Measurements from ENCODE around the gene NFAM1.
A peak's percentile ranks its signal among the peaks of the same experiment; 100 is the strongest.

NFAM1 gene

DNA sequence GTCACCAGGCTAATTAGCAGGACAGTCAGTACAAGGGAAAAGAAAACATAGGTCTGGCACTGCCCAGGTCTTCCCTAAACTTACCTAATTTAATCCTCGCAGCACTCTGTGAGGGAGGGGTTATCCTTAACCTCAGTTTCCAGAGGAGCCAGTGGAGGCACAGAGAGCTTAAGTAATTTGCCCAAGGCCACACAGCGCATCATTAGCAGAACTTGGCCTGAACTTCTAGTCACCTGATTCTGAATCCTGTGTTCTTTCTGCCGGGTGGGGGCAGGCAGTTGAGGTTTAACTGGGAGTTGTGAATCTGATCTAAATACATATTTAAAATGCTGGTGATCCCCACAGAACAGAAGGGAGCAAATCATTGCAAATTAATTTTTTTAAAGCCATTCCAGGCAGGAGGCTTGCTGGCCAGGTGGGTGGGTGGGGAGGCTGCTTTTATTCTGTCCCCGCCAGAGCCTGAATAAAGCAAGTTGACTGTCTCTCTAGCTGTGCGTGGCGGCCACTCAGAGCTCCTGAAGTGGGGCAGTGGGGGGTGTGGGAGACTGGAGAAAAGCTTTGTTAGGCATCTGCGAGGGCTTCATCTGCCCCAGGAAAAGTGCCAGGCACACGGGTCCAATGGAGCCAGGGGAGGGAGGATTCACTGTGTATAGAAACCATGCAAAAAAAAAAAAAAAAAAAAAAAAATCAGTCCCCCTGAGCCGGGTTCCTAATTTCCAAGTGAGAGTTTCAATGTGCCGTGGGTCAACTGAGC is 66.1 kb downstream of the NFAM1 start:
- DNase-seq = peak in 1 of 10 donors; percentile 64

DNA sequence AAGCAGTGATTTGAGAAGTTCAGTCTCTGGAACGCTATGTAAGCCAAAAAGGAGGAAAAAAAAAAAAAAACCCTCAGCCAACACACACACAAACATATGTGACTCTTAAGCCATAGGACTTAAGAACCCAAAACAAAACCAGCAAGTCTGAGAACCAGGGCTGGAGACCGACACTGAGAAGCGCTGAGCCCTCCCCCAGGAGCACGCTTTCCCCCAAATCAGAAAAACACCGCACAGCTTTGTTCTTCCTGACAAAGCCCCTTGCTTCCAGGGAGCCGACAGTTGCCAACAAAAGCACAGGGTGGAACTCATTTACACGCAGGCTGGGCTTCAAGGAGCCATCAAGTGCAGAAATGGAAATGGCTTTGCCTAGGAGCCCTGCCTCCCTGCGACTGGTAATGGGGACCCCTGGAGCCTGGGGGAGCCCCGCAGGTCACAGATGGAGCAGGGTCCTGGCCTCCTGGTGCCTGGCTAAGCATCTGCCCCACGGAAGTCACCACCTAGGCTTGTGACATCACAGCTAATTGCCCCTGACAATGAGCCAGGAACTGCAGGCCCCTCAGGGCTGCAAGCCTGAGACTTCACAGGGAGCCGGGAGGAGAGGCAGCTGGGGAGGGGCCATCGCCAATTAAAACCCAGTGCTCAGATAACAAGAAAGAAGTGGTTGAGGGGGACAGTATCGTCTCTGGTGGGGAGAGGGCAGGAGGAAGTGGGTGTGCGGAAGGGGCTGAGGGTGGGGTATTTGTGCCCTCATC is 66.9 kb downstream of the NFAM1 start:
- intact Hi-C loops (cut with DNase I) = loop anchor here (5.0 to 10.0 kb wide), 2 partner anchors 67 to 70 kb away; partner anchors contain the start of gene NFAM1
- peak in 1 of 10 donors; percentile 82 for DNase-seq

More for the DNA sequence above, 66.1 kb downstream of the NFAM1 start:
- intact Hi-C loops (cut with DNase I) = loop anchor here (2.0 to 10.0 kb wide), 3 partner anchors 19 to 71 kb away; partner anchors contain the start of gene NFAM1

DNA sequence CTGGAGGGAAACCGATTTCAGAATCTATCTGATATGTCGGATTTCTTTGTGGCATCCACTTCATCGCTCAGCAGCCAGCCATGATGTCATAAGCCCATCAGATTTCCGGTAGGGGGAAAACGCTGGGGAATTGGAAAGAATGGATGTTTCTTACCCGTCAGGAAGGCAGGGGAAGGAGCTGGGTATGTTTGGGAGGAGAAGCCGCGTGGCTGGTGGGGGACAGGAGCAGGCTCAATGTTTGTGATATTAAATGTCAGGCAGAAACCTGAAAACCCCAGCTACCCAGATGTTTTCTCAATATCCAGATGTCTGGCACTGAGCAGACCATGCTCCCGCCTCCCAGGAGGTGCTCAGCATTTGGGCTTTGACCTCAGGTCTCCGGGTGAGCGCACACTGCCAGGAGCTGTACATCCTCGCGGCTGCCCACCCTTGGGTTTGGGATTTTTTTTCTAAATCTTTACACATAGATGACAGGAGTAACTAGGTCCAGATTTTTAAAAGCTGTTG is 67.5 kb downstream of the NFAM1 start:
- intact Hi-C loops (cut with DNase I) = loop anchor here (5.0 to 10.0 kb wide), 2 partner anchors 68 to 70 kb away; partner anchors contain the start of gene NFAM1

DNA sequence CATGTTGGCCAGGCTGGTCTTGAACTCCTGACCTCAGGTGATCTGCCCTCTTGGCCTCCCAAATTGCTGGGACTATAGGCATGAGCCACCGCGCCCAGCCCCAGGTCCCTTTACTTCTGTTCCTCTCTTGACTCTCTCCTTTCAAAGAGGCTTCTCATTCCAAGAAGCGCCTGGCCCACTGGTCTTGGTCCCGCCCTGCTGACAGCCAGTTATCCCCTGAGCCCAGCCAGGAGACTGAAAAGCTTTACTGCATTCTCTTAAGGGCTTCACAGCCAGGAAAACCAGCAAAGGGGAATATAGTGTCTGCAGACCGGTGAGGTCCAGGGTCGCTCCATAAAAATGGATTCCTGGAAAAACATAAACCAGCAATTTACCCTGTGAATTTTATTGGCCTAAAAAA is 68.3 kb downstream of the NFAM1 start:
- intact Hi-C loops (cut with DNase I) = loop anchor here (10.0 kb wide), 1 partner anchor 69 kb away; no protein-coding TSS in a partner anchor
- DNase-seq = no peak

More for the DNA sequence above, 67.5 kb downstream of the NFAM1 start:
- no peak for DNase-seq

DNA sequence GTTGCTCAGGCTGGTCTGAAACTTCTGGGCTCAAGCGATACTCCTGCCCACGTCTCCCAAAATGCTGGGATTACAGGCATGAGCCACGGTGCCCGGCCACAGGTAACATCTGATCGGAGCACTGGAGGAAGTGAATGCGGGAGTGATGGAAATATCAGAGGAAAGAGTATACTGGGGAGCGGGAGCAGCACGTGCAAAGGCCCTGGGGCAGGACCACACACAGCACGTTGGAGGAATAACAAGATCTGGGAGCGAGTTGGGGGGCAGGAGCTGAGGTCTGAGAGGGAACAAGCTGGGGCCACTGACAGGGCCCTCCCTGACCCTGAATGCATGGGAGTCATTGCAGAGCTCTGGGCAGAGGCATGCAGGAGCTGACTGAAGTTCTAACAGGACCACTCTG is 70.7 kb downstream of the NFAM1 start:
- no peak for DNase-seq
- intact Hi-C loops (cut with DNase I) = loop anchor here (10.0 kb wide), 1 partner anchor 67 kb away; no protein-coding TSS in a partner anchor

DNA sequence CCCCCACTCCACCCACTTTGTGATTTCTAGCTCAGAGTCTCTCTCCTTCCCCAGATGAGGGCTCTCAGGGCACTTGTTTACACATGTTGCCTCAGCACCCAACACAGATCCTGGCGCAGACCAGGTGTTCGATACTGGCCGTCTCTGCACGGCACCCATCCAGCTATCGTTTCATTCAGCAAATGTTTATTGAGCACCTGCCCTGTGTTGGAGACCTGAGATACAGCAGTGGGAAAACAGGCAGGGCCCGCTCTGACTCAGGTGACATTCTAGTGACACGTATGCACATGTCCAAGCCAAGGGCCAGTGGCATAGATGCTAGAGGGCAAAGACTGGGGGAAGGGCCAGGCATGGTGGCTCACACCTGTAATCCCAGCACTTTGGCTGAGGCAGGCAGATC is 71.9 kb downstream of the NFAM1 start:
- DNase-seq = peak in 1 of 10 donors; percentile 60
- intact Hi-C loops (cut with DNase I) = loop anchor here (10.0 kb wide), 1 partner anchor 66 kb away; no protein-coding TSS in a partner anchor

DNA sequence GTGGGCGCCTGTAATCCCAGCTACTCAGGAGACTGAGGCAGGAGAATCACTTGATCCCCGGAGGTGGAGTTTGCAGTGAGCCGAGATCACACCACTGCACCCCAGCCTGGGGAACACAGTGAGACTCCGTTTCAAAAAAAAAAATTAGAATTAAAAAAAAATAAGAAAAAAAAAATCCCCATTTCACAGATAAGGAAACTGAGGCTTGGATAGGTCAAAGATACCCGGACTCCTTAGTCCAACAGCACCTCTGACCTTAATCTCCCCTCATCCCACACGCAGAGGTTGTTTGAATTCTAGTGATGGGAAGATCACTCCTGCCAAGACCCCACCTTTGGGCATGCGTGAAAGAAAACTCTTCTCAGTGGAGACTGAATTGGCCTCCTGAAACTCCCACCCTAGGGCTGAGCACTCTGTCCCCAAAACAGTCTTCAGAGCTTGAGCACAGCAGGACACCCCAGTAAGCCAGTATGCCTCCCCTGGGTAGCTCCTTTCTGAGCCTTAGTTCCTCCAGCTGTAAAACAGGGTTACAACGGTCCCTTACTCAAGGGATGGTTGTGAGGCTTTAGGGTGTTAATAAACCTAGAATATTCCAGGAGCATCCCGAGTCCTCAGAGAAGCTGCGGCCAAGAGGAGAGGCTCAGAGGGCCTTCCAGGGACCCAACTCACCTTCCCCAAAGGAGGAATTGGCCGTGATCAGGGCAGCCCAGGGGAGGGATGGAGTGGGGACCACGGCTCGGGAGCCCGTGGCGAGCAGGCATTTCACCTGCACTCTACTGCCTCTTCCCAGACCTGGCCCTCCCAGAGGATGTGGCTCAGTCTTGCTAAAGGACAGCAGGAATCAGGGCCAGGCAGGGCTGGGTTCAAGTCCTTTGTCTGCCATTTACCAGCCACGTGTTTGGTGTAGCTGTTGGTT is 73.3 kb downstream of the NFAM1 start:
- intact Hi-C loops (cut with DNase I) = no loop called here
- DNase-seq = no peak

DNA sequence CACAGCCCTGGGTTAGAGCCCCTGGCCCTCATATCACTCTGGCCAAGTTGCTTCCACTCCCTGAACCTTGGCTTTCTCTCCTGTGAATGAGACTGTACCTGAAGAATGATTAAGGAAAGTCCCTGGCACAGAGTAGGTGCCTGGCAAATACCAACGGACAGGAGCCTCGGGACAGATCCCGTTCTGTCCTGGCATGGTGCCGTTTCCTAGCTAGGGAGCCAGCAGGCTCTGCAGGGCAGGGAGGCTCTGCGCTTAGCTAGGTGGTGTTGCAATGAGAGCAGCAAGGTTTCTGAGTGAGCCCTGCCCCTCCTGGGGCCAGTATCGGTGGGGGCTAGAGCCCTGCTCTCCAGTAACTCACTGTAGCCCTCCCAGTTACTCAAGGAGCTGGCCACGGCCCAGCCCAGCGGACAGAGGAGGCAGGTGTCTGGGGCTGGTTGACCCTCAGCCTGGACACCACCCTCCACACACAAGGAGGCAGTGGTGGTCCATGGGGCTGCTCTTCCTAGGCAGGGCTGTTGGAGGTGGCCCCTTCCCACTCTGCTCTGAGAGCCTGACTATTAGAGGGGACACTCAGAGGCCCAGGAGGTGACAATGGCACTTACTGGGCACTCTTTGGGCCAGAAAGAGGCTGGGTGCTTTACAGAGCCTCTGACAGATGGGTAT is 74.4 kb downstream of the NFAM1 start:
- intact Hi-C loops (cut with DNase I) = no loop called here
- no peak for DNase-seq

DNA sequence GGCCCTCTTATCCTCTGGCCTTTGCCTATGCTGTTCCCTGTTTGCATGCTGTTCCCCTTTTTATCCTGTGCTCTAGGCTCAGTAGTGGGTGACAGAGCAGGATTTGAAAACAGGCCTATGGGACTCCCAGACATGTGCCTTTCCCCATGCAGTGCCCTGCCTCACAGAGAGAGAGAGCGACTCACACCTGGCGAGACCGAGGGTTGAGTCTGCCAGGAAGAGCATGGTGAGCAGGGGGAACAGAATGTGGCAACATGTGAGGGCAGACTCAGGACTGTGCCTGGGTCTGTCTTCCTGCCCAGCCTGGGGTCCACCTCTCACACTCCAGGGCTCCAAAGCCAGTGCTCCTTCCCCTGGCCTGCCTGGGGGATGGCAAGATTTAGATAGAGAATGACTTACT is 75.0 kb downstream of the NFAM1 start:
- no peak for DNase-seq
- intact Hi-C loops (cut with DNase I) = no loop called here

DNA sequence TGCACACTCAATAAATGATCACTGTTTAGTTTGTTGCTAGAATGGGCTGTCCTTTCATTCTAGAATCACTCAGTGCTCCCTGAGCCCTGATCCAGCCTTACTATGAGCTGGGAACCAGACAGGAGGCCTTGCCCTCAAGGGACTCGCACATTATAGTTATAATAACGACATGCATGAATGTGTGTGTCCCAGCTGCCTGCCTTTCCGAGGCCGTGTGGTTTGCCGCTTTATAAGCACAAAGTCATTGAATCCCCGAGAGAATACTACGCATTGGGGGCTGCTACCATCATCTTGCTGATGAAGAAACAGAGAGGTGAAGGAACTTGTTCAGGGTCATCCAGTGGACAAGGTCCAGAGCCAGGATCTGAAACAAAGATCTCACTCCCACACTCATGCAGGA is 75.7 kb downstream of the NFAM1 start:
- DNase-seq = no peak
- intact Hi-C loops (cut with DNase I) = no loop called here

DNA sequence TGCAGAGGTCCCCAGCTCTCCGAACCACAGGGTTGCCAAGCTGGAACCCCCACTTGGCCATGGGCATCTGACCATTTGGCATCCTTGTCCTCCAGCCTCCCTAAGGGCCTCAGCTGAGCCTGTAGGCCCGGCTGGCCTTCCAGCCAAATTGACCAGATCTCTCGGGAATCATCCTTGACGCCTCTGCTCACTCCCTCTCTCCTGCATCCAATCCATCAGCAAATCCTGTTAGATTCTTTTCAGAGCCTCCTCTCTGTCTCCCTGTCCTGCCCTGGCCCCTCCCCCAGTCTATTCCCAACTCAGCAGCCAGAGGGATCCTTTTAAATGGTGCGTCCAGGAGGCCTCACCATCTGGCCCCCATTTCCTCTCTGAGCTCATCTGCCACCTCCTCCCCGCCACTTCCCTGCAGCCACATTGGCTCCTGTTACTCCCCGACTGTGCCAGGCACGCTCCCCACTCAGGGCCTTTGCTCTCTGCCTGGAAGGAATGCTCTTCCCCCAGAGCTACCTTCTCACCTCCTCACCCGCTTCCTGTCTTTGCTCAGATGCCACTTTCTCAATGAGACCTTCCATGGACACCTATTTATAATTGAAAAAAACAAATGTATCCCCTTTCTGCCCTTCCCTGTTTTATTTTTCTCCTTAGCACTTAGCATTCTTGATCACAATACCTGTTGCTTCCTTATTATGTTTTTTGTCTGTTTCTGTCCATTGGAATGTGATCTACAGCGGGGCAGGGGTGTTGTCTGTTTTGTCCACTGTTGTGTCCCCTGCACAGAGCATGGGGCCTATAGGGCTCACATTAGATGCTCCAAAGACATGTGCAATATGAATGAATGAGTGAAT is 78.1 kb downstream of the NFAM1 start:
- intact Hi-C loops (cut with DNase I) = no loop called here
- DNase-seq = no peak

DNA sequence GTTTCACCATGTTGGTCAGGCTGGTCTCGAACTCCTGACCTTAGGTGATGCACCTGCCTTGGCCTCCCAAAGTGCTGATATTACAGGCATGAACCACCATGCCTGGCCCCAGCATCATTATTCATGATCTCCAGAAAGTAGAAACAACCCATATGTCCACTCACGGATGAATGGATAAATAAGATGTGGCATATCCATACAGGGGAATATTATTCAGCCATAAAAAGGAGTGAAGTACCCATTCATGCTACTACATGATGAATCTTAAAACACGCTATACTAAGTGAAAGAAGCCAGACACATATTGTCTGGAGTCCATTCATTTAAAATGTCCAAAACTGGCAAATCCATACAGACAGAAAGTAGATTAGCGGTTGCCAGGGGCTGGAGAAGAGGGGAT is 81.8 kb downstream of the NFAM1 start:
- intact Hi-C loops (cut with DNase I) = no loop called here
- no peak for DNase-seq

DNA sequence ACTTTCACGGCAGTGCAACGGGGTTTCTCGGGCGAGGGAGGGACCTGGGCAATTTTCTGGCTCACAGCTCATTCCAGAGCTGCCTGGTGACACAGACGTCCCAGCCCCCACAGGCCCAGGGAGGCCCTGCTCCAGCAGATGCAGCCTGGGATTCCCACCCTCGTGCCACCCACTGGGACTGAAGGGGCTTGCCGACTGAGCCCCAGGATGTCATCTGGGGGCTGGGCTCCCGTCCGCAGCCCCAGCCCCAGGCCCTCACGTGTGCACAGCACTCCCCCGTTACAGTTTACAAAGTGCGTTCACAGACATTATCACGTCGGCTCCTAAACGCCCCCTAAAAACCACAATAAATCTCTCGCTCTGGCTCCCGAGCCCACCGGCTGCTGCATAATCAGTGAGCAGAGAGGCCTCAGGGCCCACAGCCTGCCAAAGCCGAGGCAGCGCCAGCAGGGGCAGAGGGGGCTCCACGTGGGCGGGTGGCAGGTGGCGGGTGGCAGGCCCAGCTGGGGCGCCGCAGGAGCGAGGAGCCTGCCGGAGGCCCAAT is 84.8 kb downstream of the NFAM1 start:
- peak in 1 of 10 donors; percentile 79 for DNase-seq
- intact Hi-C loops (cut with DNase I) = loop anchor here (2.0 kb wide), 1 partner anchor 19 kb away; no protein-coding TSS in a partner anchor

DNA sequence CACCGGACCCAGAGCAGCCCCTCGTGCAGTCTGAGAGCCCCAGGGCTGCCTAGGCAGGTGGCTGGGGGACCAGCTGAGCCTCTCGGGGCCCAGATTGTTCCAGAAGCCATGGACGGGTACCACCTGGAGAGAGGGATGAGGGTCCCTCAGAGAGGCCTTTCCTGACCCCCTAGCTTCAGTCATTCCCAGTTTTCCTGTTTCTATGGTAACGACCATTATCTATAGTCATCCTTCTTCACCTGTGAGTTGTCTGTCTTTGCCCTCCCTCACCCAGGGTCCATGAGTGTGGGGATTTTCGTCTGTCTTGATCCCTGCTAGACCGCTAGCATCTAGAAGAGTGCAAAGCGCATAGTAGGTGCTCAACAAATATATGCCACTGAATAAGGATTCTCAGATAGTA is 85.5 kb downstream of the NFAM1 start:
- no peak for DNase-seq
- intact Hi-C loops (cut with DNase I) = loop anchor here (2.0 kb wide), 1 partner anchor 20 kb away; no protein-coding TSS in a partner anchor

DNA sequence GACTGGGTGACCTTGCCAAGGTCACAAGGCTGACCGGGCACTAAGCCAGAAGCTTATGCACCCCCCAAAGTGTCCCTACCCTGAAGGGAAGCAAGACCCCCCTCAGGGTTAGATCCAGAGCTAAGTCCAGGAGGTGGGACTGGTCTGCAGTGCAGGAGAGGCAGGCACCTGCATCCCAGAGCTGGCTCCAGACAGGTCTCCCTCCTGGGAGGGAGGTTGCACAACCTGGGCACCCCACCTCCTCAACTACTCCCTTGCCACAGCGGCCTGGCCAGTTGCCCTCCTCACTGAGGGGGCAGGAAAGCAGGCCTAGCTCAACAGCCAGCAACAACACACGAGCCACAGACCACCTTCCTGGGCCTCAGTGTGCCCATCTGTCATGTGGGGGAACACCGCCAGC is 86.7 kb downstream of the NFAM1 start:
- intact Hi-C loops (cut with DNase I) = no loop called here
- no peak for DNase-seq

DNA sequence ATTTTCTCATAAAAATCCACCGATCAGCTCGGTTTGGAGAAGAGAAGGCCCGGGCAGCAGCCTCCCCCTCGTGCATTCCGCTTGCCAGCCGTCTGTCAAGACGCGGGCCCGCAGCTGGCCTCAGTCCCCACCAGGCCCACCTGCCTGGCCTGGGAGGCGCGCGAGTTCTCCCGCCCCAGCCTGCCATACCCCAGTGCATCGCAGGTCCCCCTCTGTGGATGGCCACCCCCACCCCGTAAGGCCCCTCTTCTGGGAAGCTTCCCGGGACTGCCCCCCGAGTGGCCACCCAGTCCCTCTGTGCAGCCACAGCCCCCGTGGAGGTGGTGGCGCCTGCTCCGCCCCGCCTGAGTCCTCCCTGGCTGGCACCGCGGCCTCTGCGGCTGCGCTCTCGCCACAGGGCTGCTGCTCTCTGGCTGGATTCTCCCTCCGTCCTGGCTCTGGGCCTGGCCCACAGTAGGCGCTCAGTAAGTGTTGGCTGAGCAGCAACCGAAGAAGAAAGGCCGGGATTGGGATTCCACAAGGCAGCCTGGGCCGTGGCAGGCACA is 87.8 kb downstream of the NFAM1 start:
- peak; percentile 82 to 98 (median 89) for DNase-seq
- intact Hi-C loops (cut with DNase I) = no loop called here

DNA sequence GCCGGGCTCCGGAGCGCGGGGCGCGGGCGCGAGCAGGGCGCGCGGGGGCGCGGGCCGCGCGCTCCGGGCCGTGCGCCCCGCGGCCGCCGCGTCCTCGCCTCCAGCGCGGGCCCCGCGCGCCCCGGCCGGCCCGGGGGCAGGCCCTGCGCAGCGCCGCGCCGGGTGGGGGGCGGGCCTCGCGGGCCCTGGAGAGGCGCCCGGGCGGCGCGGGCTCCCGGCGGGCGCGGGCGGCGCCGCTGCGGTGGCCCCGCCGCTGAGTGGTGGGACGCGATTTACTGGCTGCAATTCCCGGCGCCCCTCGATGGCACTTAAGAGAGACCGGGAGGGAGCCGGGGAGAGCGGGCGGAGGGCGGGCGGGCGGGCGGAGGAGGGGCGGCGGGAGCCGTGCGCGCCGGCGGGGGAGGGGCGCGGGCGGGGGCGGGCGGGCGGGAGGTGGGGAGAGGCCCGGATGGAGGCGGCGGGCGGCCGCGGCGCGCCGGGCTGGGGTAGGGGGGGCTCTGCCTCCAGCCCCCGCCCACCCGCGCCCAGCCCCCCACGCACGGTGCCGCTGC is 88.6 kb downstream of the NFAM1 start:
- DNase-seq = peak in 1 of 10 donors; percentile 60
- intact Hi-C loops (cut with DNase I) = no loop called here

DNA sequence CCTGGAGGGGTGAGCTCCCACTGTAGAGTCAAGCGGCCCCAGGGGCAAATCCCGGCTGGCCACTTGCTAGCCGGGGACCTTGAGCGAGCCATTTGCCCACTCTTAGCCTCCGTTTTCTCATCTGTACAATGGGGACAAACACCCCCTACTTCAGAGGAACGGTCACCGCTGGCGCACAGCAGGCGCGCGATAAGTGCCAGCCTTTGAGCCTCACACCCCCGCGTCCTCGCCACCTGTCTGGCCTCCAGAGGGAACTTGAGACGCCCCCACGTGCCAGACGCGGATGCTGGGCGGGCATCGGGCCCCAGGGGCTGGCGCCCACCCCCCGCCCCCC is 89.1 kb downstream of the NFAM1 start:
- peak in 2 of 10 donors; percentile 31 to 82 for DNase-seq
- intact Hi-C loops (cut with DNase I) = no loop called here
